ENCODE data around the gene TNRC6A.

Gene TNRC6A

DNA sequence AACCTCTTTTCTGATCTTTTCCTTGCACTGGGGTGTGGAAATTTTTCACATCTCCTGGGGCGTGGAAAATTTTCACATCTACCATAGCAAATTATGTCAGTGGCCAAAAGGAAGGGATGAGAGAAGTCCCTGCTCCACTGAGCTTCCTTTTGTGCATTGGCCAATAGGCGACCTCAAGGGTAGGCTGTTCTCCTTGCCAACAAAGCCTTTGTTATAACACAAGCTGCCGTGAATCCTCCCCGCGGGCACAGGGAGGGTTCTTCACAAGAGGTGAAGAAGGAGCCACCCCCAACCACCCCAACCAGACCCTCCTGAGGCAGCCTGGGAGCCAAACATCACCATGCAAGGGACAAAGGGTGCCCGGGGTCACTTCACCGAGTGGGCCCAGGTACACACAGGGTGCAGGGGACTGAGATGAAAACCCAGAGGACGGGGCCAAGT is 122.8 kb downstream of the TNRC6A start:
- Histone ChIP-seq H3K27ac (ENCODE audit: low read depth, low read length) (no peak overlapping the region), H3K79me2 (ENCODE audit: insufficient read depth, low read length) (no peaks in the 10 kb centered on the region), H3K9me3 (ENCODE audit: insufficient read depth, low read length) (no peaks in the 10 kb centered on the region), H3F3A (ENCODE audit: insufficient read depth) (no peaks in the 10 kb centered on the region), H3K27me3 (ENCODE audit: low read length) (no peaks in the 10 kb centered on the region), H2AFZ (ENCODE audit: low read depth, low read length, severe bottlenecking) (no peak overlapping the region), H3K9ac (ENCODE audit: low read length) (no peak overlapping the region), H3K4me3 (ENCODE audit: insufficient read depth, low read length, poor library complexity, severe bottlenecking) (no peak overlapping the region), H3K9me2 (replicated peaks; ENCODE audit: insufficient read depth, low read length) (no peaks in the 10 kb centered on the region), H4K20me1 (ENCODE audit: low read depth, low read length) (no peaks in the 10 kb centered on the region), H3K4me2 (ENCODE audit: low read depth, low read length, poor library complexity, severe bottlenecking) (no peak overlapping the region), H3K36me3 (ENCODE audit: low read length) (no peaks in the 10 kb centered on the region)
- TF ChIP-seq, protein P1, sequence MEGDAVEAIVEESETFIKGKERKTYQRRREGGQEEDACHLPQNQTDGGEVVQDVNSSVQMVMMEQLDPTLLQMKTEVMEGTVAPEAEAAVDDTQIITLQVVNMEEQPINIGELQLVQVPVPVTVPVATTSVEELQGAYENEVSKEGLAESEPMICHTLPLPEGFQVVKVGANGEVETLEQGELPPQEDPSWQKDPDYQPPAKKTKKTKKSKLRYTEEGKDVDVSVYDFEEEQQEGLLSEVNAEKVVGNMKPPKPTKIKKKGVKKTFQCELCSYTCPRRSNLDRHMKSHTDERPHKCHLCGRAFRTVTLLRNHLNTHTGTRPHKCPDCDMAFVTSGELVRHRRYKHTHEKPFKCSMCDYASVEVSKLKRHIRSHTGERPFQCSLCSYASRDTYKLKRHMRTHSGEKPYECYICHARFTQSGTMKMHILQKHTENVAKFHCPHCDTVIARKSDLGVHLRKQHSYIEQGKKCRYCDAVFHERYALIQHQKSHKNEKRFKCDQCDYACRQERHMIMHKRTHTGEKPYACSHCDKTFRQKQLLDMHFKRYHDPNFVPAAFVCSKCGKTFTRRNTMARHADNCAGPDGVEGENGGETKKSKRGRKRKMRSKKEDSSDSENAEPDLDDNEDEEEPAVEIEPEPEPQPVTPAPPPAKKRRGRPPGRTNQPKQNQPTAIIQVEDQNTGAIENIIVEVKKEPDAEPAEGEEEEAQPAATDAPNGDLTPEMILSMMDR (IDR thresholded peaks at IDR 0.05; ENCODE audit: insufficient read depth, low read length, poor library complexity, severe bottlenecking) = no peak
- no peak for TF ChIP-seq EZH2phosphoT487 (conservative IDR thresholded peaks at IDR 0.05; ENCODE audit: low read length)

DNA sequence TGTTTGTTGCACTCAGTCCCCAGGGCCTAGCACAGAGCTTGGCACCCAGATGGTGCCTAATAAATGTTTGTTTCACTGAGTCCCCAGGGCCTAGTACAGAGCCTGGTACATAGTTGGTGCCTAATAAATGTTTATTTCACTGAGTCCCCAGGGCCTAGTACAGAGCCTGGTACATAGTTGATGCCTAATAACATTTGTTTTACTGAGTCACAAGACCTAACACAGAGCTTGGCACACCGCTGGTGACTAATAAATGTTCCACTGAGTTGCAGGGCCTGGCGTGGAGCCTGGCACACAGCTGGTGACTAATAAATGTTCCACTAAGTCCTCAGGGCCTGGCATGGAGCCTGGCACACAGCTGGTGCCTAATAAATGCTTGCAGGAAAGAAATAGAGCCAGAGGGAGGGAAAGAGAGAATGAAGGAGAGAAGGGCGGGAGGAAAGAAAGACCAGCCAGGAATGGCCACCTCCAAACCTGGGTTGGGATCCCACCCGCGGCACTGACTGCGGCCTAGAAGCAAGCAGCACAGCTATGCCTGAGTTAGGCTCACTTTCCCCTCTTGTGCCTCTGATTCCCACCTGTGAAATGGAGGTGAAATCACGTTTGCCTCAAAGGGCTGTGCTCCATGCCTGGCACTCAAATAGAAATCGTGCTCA is 123.8 kb downstream of the TNRC6A start:
- no peaks in the 10 kb centered on the region for H3F3A ChIP-seq (ENCODE audit: insufficient read depth)
- H3K4me3 ChIP-seq (ENCODE audit: insufficient read depth, low read length, poor library complexity, severe bottlenecking) = no peak overlapping the region
- H3K4me2 ChIP-seq (ENCODE audit: low read depth, low read length, poor library complexity, severe bottlenecking) = no peak overlapping the region
- no peaks in the 10 kb centered on the region for H3K27me3 ChIP-seq (ENCODE audit: low read length)
- no peaks in the 10 kb centered on the region for H3K36me3 ChIP-seq (ENCODE audit: low read length)
- H4K20me1 ChIP-seq (ENCODE audit: low read depth, low read length) = no peaks in the 10 kb centered on the region
- TF ChIP-seq, protein P1 (IDR thresholded peaks at IDR 0.05; ENCODE audit: insufficient read depth, low read length, poor library complexity, severe bottlenecking) = no peak
- TF ChIP-seq EZH2phosphoT487 (conservative IDR thresholded peaks at IDR 0.05; ENCODE audit: low read length) = no peak
- H3K9me3 ChIP-seq (ENCODE audit: insufficient read depth, low read length) = no peaks in the 10 kb centered on the region
- no peak overlapping the region for H3K27ac ChIP-seq (ENCODE audit: low read depth, low read length)
- no peak overlapping the region for H3K9ac ChIP-seq (ENCODE audit: low read length)
- H3K9me2 ChIP-seq (replicated peaks; ENCODE audit: insufficient read depth, low read length) = no peaks in the 10 kb centered on the region
- H2AFZ ChIP-seq (ENCODE audit: low read depth, low read length, severe bottlenecking) = no peak overlapping the region
- no peaks in the 10 kb centered on the region for H3K79me2 ChIP-seq (ENCODE audit: insufficient read depth, low read length)

DNA sequence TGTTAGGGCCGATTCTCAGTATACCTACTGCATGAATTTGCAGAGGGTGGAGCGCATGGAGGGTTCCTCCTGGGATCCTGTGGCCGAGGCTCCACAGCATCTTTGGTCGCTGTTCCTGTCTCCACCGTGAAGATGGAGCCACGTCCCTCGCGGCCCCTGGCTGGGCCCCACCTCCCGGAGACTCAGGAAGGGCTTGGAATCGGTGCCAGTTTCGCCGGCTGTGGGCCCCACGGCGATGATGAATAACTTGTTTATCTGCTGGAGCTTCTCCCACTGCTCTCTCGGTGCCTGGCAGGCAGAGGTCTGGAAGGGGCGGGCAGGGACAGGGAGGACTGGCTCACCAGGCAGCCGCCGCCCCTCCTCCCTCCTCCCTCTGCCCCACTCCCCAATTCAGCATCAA is 124.4 kb downstream of the TNRC6A start:
- no peaks in the 10 kb centered on the region for H3K9me2 ChIP-seq (replicated peaks; ENCODE audit: insufficient read depth, low read length)
- no peak overlapping the region for H3K4me2 ChIP-seq (ENCODE audit: low read depth, low read length, poor library complexity, severe bottlenecking)
- no peak overlapping the region for H3K4me3 ChIP-seq (ENCODE audit: insufficient read depth, low read length, poor library complexity, severe bottlenecking)
- no peak overlapping the region for H3K9ac ChIP-seq (ENCODE audit: low read length)
- H4K20me1 ChIP-seq (ENCODE audit: low read depth, low read length) = no peaks in the 10 kb centered on the region
- H3K9me3 ChIP-seq (ENCODE audit: insufficient read depth, low read length) = no peaks in the 10 kb centered on the region
- H3K79me2 ChIP-seq (ENCODE audit: insufficient read depth, low read length) = no peaks in the 10 kb centered on the region
- no peak overlapping the region for H3K27ac ChIP-seq (ENCODE audit: low read depth, low read length)
- TF ChIP-seq, protein P1 (IDR thresholded peaks at IDR 0.05; ENCODE audit: insufficient read depth, low read length, poor library complexity, severe bottlenecking) = no peak
- no peak for TF ChIP-seq EZH2phosphoT487 (conservative IDR thresholded peaks at IDR 0.05; ENCODE audit: low read length)
- no peaks in the 10 kb centered on the region for H3K36me3 ChIP-seq (ENCODE audit: low read length)
- H2AFZ ChIP-seq (ENCODE audit: low read depth, low read length, severe bottlenecking) = no peak overlapping the region
- no peaks in the 10 kb centered on the region for H3F3A ChIP-seq (ENCODE audit: insufficient read depth)
- H3K27me3 ChIP-seq (ENCODE audit: low read length) = no peaks in the 10 kb centered on the region

Data from SU-DHL-6 (cell line).